Measurements from ENCODE around the gene ANXA5.
"Not testable (repeated sequence)": the region's sequence is repeated elsewhere in the genome, so short reads cannot be mapped to it uniquely, and the experiment has no call there.

Gene ANXA5

GRCh38 chr4:121666091-121666679 is 30.6 kb downstream of the ANXA5 start:
- Histone ChIP-seq H3K4me3 (ENCODE audit: insufficient read depth, low read depth, low read length) (no peak overlapping the region), H3K36me3 (ENCODE audit: control insufficient read depth, insufficient read depth, low read length) (peaks cover 24% of the 10 kb centered on the region), H3K4me1 (ENCODE audit: control insufficient read depth, insufficient read depth, low read length) (no peaks in the 10 kb centered on the region), H3K9me3 (ENCODE audit: control insufficient read depth, low read length) (no peaks in the 10 kb centered on the region), H3K27me3 (ENCODE audit: control insufficient read depth, insufficient read depth, low read length, poor library complexity, severe bottlenecking) (no peaks in the 10 kb centered on the region), H3K27ac (ENCODE audit: insufficient read depth, low read depth, low read length, poor library complexity, severe bottlenecking) (no peak overlapping the region)

GRCh38 chr4:121665371-121665770 is 31.4 kb downstream of the ANXA5 start:
- H3K36me3 ChIP-seq (ENCODE audit: control insufficient read depth, insufficient read depth, low read length) = peaks cover 22% of the 10 kb centered on the region

GRCh38 chr4:121662225-121662624 is 34.6 kb downstream of the ANXA5 start:
- Histone ChIP-seq H3K9me3 (ENCODE audit: control insufficient read depth, low read length) (no peaks in the 10 kb centered on the region), H3K4me1 (ENCODE audit: control insufficient read depth, insufficient read depth, low read length) (no peaks in the 10 kb centered on the region), H3K27me3 (ENCODE audit: control insufficient read depth, insufficient read depth, low read length, poor library complexity, severe bottlenecking) (no peaks in the 10 kb centered on the region), H3K4me3 (ENCODE audit: insufficient read depth, low read depth, low read length) (no peak overlapping the region), H3K36me3 (ENCODE audit: control insufficient read depth, insufficient read depth, low read length) (peaks cover 4% of the 10 kb centered on the region), H3K27ac (ENCODE audit: insufficient read depth, low read depth, low read length, poor library complexity, severe bottlenecking) (no peak overlapping the region)
- 85 to 90% methylated on average over 3 to 4 of the region's 5 CpGs for WGBS, 2 experiments

More at GRCh38 chr4:121665371-121665770, 31.4 kb downstream of the ANXA5 start:
- Histone ChIP-seq H3K9me3 (ENCODE audit: control insufficient read depth, low read length) (no peaks in the 10 kb centered on the region), H3K27me3 (ENCODE audit: control insufficient read depth, insufficient read depth, low read length, poor library complexity, severe bottlenecking) (no peaks in the 10 kb centered on the region), H3K4me3 (ENCODE audit: insufficient read depth, low read depth, low read length) (no peak overlapping the region), H3K4me1 (ENCODE audit: control insufficient read depth, insufficient read depth, low read length) (no peaks in the 10 kb centered on the region), H3K27ac (ENCODE audit: insufficient read depth, low read depth, low read length, poor library complexity, severe bottlenecking) (no peak overlapping the region)
- 94% methylated on average over 2 of the region's 3 CpGs; no CpG with 5 or more reads in 1 of the 2 experiments for WGBS, 2 experiments

GRCh38 chr4:121660175-121660933 is 36.4 kb downstream of the ANXA5 start:
- not testable (repeated sequence) for H3K27me3 ChIP-seq (ENCODE audit: control insufficient read depth, insufficient read depth, low read length, poor library complexity, severe bottlenecking); H3K4me3 ChIP-seq (ENCODE audit: insufficient read depth, low read depth, low read length); H3K27ac ChIP-seq (ENCODE audit: insufficient read depth, low read depth, low read length, poor library complexity, severe bottlenecking); H3K36me3 ChIP-seq (ENCODE audit: control insufficient read depth, insufficient read depth, low read length); H3K9me3 ChIP-seq (ENCODE audit: control insufficient read depth, low read length); H3K4me1 ChIP-seq (ENCODE audit: control insufficient read depth, insufficient read depth, low read length)
- WGBS, 2 experiments = 87 to 92% methylated on average over 7 to 8 of the region's 10 CpGs

- H3K27me3 ChIP-seq (ENCODE audit: control insufficient read depth, insufficient read depth, low read length, poor library complexity, severe bottlenecking) = no peaks in the 10 kb centered on the region
- H3K4me1 ChIP-seq (ENCODE audit: control insufficient read depth, insufficient read depth, low read length) = no peaks in the 10 kb centered on the region
- no peak overlapping the region for H3K4me3 ChIP-seq (ENCODE audit: insufficient read depth, low read depth, low read length)
- no peaks in the 10 kb centered on the region for H3K9me3 ChIP-seq (ENCODE audit: control insufficient read depth, low read length)
- no peak overlapping the region for H3K27ac ChIP-seq (ENCODE audit: insufficient read depth, low read depth, low read length, poor library complexity, severe bottlenecking)
- WGBS, 2 experiments = 90 to 97% methylated on average over 1 of the region's 1 CpG
- H3K36me3 ChIP-seq (ENCODE audit: control insufficient read depth, insufficient read depth, low read length) = no peaks in the 10 kb centered on the region
These were observed 38.7 kb downstream of the ANXA5 start for GRCh38 chr4:121658125-121658524.

- no peak overlapping the region for H3K4me3 ChIP-seq (ENCODE audit: insufficient read depth, low read depth, low read length)
- 100% methylated on average over 2 of the region's 5 CpGs; no CpG with 5 or more reads in 1 of the 2 experiments for WGBS, 2 experiments
- H3K9me3 ChIP-seq (ENCODE audit: control insufficient read depth, low read length) = no peaks in the 10 kb centered on the region
- no peaks in the 10 kb centered on the region for H3K27me3 ChIP-seq (ENCODE audit: control insufficient read depth, insufficient read depth, low read length, poor library complexity, severe bottlenecking)
- no peaks in the 10 kb centered on the region for H3K36me3 ChIP-seq (ENCODE audit: control insufficient read depth, insufficient read depth, low read length)
- no peaks in the 10 kb centered on the region for H3K4me1 ChIP-seq (ENCODE audit: control insufficient read depth, insufficient read depth, low read length)
- H3K27ac ChIP-seq (ENCODE audit: insufficient read depth, low read depth, low read length, poor library complexity, severe bottlenecking) = no peak overlapping the region
These were observed 40.5 kb downstream of the ANXA5 start for GRCh38 chr4:121656269-121656641.

- WGBS, 2 experiments = 88 to 90% methylated on average over 4 to 7 of the region's 7 CpGs
- no peak overlapping the region for H3K27ac ChIP-seq (ENCODE audit: insufficient read depth, low read depth, low read length, poor library complexity, severe bottlenecking)
- H3K4me3 ChIP-seq (ENCODE audit: insufficient read depth, low read depth, low read length) = no peak overlapping the region
- H3K36me3 ChIP-seq (ENCODE audit: control insufficient read depth, insufficient read depth, low read length) = no peaks in the 10 kb centered on the region
- no peaks in the 10 kb centered on the region for H3K27me3 ChIP-seq (ENCODE audit: control insufficient read depth, insufficient read depth, low read length, poor library complexity, severe bottlenecking)
- no peaks in the 10 kb centered on the region for H3K4me1 ChIP-seq (ENCODE audit: control insufficient read depth, insufficient read depth, low read length)
- no peaks in the 10 kb centered on the region for H3K9me3 ChIP-seq (ENCODE audit: control insufficient read depth, low read length)
These were observed 41.2 kb downstream of the ANXA5 start for GRCh38 chr4:121655320-121656268.

GRCh38 chr4:121654738-121655137 is 42.0 kb downstream of the ANXA5 start:
- H3K4me3 ChIP-seq (ENCODE audit: insufficient read depth, low read depth, low read length) = no peak overlapping the region
- H3K27me3 ChIP-seq (ENCODE audit: control insufficient read depth, insufficient read depth, low read length, poor library complexity, severe bottlenecking) = no peaks in the 10 kb centered on the region
- H3K36me3 ChIP-seq (ENCODE audit: control insufficient read depth, insufficient read depth, low read length) = no peaks in the 10 kb centered on the region
- H3K27ac ChIP-seq (ENCODE audit: insufficient read depth, low read depth, low read length, poor library complexity, severe bottlenecking) = no peak overlapping the region
- H3K4me1 ChIP-seq (ENCODE audit: control insufficient read depth, insufficient read depth, low read length) = no peaks in the 10 kb centered on the region
- 93 to 94% methylated on average over 2 of the region's 3 CpGs for WGBS, 2 experiments
- H3K9me3 ChIP-seq (ENCODE audit: control insufficient read depth, low read length) = no peaks in the 10 kb centered on the region

GRCh38 chr4:121653986-121654385 is 42.8 kb downstream of the ANXA5 start:
- H3K27ac ChIP-seq (ENCODE audit: insufficient read depth, low read depth, low read length, poor library complexity, severe bottlenecking) = no peak overlapping the region
- no peak overlapping the region for H3K4me3 ChIP-seq (ENCODE audit: insufficient read depth, low read depth, low read length)
- H3K9me3 ChIP-seq (ENCODE audit: control insufficient read depth, low read length) = no peaks in the 10 kb centered on the region
- no peaks in the 10 kb centered on the region for H3K36me3 ChIP-seq (ENCODE audit: control insufficient read depth, insufficient read depth, low read length)
- no peaks in the 10 kb centered on the region for H3K4me1 ChIP-seq (ENCODE audit: control insufficient read depth, insufficient read depth, low read length)
- 88 to 92% methylated on average over 6 of the region's 6 CpGs for WGBS, 2 experiments
- H3K27me3 ChIP-seq (ENCODE audit: control insufficient read depth, insufficient read depth, low read length, poor library complexity, severe bottlenecking) = no peaks in the 10 kb centered on the region

- Histone ChIP-seq H3K9me3 (ENCODE audit: control insufficient read depth, low read length) (no peaks in the 10 kb centered on the region), H3K4me3 (ENCODE audit: insufficient read depth, low read depth, low read length) (no peak overlapping the region), H3K27me3 (ENCODE audit: control insufficient read depth, insufficient read depth, low read length, poor library complexity, severe bottlenecking) (no peaks in the 10 kb centered on the region), H3K36me3 (ENCODE audit: control insufficient read depth, insufficient read depth, low read length) (no peaks in the 10 kb centered on the region), H3K27ac (ENCODE audit: insufficient read depth, low read depth, low read length, poor library complexity, severe bottlenecking) (no peak overlapping the region), H3K4me1 (ENCODE audit: control insufficient read depth, insufficient read depth, low read length) (no peaks in the 10 kb centered on the region)
- WGBS, 2 experiments = 98 to 99% methylated on average over 1 of the region's 1 CpG
These were observed 43.6 kb downstream of the ANXA5 start for GRCh38 chr4:121653214-121653613.
